Astrocyte (in vitro differentiated cells and primary cell): ENCODE data around the gene ZNF816.

Experiments used
- EZH2 ChIP-seq: IDR thresholded peaks from 2 replicates; pipeline ENCODE4 v1.6.1; 2012; ENCODE audit warnings: mild to moderate bottlenecking, low read length, inconsistent platforms; ENCODE audit not compliant: insufficient read depth
- TF ChIP-seq, protein P1 (sequence below): IDR thresholded peaks from 2 replicates; pipeline ENCODE4 v1.5.1; 2011; ENCODE audit warnings: low read depth, mild to moderate bottlenecking, inconsistent platforms, low read length, moderate library complexity; ENCODE audit not compliant: insufficient read depth

DNA sequence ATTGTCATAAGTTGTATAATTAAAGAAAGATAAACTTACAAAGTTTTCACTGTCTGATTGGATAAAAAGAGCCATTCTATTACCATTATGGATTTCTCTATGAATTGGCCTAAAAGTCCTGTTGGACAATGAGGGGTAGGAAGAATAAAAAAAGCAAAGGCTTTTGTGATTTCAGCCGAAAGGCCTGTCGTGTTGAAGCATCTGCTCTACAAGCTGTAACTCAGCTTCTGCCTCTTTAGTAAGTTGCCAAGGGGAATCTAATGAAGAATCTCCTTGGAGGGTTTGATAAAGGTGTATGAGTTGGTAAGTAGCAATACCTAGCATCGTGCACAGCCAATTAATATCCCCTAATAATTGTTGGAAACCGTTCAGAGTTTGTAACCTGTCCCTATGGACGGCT, 25.8 kb upstream of the ZNF816 start:
- TF ChIP-seq, protein P1, sequence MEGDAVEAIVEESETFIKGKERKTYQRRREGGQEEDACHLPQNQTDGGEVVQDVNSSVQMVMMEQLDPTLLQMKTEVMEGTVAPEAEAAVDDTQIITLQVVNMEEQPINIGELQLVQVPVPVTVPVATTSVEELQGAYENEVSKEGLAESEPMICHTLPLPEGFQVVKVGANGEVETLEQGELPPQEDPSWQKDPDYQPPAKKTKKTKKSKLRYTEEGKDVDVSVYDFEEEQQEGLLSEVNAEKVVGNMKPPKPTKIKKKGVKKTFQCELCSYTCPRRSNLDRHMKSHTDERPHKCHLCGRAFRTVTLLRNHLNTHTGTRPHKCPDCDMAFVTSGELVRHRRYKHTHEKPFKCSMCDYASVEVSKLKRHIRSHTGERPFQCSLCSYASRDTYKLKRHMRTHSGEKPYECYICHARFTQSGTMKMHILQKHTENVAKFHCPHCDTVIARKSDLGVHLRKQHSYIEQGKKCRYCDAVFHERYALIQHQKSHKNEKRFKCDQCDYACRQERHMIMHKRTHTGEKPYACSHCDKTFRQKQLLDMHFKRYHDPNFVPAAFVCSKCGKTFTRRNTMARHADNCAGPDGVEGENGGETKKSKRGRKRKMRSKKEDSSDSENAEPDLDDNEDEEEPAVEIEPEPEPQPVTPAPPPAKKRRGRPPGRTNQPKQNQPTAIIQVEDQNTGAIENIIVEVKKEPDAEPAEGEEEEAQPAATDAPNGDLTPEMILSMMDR, result no peak
- no peak for TF ChIP-seq EZH2
